Activated effector memory CD4-positive, alpha-beta T cell treated with anti-CD3 and anti-CD28 coated beads, Interleukin-2, amount 50 U/mL, for 16 hours (primary cell): ENCODE data around the gene ERGIC1.

Experiments used
- DNase-seq: peaks from one replicate; pipeline ENCODE4 v3.0.0-alpha.2; 2020

ERGIC1 gene

DNA sequence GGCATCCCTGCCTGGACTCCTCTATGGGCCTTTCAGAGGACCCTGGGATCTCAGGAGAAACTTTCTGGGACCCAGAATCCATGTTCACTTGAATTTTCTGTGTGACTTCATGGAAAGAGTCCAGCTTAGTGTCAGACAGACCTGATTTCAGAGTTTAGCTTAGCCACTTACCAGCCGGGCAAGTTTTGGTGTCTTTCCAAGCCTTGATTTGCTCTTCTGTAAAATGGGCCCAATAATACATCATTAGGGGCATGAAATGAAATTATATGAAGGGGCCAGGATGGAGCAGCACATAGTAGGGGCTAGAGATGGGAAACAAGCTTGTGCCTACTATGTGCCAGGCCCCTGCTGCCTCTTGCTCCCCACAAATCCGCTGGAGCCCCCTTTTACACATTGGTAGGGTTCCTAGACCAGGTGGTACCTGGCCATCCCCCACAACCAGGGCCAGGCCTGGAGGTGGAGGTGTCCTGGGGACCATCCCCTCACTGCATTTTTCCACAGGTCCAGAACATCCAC is 92.0 kb downstream of the ERGIC1 start:
- no peak for DNase-seq

DNA sequence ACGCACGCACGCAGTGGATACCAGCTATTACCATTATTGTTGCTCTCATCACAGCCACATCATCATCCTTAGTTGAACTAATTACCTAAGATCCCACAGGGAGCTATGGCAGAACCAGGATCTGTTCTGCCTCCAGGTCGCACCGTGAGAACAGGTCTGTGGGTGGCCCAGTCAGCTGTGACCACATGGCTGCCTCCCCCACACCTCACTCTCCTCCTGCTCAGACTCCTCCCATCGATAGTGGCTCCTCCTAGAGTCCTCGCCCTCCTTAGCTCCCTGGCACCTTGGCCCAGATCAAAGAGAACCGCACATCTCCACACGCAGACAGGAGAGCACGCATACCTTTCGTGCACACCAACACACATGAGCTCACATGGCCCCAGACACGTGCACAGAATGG is 92.7 kb downstream of the ERGIC1 start:
- no peak for DNase-seq

DNA sequence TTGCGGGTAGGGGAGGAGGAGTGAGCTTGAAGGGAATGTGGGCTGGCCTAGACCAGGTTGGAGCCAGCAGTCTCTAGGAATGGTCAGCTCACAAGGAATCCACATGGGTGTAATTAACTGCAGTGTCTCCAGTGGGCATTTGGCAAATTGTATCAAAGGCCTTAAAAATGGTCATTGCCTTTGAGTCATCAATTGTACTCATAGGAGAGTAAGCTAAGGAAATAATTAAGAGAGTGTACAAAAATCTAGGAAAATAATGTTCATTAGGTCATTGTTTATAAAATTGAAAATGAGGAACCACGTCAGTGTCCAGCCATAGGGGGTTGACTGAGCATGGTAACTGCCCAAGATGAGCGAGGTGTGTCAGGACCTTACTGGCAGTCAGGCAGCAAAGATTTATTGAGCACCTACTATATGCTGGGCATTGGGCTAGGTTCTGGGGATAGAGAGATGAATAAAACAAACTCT is 95.4 kb downstream of the ERGIC1 start:
- DNase-seq, result no peak

DNA sequence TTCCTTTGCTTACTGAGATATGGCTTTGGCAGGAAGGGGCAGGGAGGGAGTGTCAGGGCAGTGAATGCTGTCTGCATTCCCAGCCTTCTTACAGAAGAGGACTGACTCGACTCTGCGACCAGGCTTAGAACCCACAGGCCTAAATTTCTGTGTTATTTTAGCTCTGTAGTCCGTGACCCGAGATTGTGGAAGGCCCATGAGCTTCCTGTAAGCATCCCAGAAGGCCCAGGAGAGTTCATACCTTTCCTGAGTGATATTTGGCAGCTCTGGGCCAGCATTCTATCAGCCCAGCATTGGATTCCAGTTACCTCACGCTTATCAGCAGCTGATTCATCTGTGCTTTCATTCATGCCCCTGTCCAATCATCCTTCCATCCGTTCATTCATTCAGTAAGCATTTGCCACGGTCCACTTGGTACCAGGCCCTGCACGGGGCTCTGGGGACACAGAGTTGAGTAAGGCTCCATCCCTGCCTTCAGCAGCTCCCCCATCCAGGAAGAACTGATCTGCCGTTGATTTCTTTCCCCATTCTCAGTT is 97.0 kb downstream of the ERGIC1 start:
- no peak for DNase-seq

DNA sequence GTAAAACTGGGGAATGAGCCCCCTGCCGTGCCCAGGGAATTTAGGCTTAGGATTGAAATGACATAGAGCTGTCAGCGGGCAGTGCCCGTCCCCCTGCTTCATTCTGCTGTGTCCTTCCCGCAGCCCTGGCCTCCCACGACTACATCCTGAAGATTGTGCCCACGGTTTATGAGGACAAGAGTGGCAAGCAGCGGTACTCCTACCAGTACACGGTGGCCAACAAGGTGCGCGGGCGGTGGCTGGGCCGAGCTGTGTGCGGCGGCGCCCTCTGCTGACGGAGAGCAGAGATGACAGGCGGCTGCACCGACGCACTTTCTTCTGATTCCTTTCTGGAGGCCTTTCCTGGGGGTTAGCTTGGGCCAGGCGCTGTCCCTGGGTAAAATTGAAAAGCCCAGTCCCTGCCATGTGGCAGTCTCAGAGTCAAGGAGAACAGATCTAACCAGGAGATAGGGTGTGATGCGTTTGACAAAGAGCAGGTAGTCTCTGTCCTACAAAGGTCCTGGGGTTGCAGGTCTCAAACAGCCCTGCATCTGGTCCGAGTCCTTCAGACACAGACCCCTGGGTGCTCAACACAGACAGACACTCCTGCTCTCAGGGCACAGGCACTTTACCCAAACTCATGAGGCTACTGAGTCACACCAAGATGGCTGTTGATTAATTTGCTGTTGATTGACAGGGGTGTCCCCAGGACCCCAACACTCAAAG is 98.4 kb downstream of the ERGIC1 start:
- DNase-seq, result peak; percentile 90

DNA sequence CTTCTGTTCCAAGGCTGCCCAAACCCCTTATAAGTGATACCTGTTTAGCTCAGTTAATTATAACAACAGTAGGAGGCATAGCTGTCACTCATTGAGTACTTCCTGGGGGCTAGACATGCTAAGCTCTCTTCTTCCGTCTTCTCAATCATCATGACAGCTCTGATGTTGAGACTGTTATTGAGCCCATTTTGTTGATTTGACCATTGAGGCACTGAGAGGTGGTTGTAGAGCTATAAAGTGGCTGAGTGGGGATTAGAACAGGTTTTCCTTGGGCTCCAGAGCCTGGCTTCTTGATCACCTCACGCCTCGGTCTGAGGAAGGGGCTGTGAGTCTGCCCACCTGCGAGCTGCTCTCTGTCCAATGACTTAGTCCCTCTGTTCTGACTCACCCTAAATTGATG is 99.2 kb downstream of the ERGIC1 start:
- DNase-seq, result no peak

DNA sequence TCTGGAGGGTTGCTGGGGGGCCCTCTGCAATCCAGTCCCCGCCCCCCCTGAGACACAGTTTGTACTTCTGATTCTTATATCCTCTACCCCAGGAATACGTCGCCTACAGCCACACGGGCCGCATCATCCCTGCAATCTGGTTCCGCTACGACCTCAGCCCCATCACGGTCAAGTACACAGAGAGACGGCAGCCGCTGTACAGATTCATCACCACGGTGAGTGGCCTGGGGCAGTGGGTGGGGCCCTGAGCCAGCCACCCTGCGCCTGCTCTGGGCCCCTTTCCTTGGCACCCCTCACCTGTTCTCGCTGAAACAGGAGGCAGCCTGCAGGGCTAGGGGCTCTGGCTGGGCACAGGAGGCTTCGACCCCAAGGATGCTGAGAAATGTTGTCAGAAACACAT is 101.0 kb downstream of the ERGIC1 start:
- DNase-seq, result no peak

DNA sequence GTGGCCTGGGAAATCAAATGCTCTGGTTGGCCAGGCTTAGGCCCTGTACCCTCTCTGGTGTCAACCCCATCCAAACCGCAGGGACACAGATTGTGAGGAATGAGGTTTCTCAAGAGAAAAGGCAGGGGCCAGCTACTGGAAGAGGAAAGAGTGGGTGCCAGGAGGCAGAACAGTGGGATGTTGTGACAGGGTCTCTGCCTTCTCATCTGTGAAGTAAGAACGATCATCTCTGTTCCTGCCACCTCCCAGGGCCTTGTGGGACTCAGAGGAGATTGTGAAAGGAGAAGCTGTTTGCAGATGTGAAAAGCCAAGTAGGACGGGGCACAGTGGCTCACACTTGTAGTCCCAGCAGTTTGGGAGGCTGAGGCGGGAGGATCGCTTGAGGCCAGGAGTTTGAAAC is 102.3 kb downstream of the ERGIC1 start:
- no peak for DNase-seq

DNA sequence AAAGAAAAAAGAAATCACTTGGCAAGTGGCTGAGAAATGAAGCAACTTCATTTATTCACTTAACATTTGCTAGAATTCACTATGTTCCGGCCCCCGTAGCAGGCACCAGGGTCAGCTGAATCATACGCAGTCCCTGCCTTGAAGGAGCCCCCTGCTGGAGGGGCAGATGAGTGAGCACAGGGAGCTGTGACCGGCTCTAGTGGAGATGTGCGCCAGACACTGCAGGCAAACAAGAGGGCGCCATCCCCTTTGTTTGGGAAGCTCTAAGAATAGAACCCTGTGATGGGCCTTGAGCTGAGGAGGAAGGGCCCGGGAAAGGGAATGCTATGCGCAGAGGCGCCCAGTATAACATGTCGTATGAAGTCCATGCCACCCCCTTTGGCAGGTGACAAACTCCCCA is 105.0 kb downstream of the ERGIC1 start:
- DNase-seq, result no peak

DNA sequence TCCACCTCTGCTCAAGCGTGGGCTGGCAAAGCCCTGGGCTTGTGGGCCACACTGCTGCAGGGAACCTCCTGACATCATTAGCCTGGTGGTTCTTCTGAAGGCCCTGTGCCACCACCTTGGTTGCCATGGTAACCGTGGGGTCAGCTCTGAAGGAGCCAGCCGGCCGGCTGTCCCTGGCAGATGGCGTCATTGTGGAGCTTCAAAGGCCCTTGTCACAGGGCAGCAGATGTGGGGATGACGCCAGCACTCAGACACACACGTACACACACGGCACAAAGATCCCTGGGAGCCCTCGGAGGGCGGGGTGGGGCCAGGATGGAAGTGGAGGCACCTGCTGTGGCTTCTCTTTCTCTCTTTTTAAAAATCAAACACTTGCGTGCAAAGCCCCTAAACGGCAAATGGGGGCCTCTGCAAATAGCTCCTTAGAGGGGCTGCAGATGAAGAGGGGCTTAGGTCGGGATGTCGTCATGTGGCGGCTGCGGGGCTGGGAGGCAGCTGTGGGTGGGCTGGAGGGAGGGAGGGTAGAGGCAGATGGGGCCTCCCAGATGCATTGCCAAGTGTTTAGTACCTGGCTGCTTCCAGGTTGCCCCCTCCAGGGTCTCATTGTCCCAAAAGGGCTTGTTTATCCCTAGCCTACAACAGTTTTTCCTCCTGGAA is 105.7 kb downstream of the ERGIC1 start:
- DNase-seq, result no peak

DNA sequence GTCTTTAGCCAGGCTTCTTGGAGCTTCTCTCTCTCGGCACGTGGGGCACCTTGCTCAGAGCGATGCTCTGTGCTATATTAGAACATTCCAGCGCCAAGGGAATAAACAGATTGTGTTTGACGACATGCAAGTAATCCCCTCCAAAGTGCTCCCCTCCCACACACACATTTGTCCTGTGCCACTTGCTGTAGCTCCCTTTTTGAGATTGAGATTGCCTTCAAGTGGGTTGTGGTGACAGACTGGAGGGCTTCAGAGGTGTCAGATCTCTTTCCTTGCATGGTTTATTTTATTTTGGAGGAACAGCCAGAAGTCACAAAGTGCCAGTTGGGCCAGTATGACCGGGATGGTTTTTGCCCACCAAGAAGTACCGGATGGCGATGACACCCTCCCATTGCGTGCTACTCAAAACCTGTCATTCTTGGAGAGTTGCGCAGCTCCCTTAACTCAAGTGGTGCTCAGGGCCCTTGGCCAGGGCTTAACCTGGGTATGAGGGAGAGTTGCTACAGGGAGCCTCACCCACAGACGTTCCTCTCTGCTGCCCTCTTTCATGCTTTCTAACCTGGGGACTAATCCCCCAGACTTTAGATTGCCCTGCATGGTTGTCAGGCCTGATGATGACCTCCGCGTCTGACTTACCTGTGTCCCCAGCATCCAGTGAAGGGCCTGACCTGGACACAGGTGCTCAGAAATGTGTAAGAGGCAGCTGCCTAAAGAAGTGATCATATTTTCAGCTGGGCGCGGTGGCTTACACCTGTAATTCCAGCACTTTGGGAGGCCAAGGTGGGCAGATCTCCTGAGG is 106.4 kb downstream of the ERGIC1 start:
- no peak for DNase-seq

DNA sequence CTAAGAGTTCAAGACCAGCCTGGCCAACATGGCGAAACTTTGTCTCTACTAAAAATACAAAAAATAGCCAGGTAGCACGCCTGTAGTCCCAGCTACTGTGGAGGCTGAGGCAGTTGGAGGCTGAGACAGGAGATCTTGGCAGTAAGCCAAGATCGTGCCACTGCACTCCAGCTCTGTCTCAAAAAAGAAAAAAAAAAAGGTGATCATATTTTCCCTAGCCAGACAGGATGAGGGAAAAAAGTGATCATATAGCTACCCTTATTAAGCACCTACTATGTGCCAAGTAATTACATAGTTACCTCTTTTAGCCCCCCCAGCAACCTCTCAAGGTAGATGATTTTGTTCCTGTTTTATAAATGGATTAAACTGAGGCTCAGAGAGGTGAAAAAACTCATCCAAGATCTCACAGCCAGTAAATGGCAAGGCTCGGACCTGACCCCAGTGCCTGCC is 107.0 kb downstream of the ERGIC1 start:
- DNase-seq, result no peak

DNA sequence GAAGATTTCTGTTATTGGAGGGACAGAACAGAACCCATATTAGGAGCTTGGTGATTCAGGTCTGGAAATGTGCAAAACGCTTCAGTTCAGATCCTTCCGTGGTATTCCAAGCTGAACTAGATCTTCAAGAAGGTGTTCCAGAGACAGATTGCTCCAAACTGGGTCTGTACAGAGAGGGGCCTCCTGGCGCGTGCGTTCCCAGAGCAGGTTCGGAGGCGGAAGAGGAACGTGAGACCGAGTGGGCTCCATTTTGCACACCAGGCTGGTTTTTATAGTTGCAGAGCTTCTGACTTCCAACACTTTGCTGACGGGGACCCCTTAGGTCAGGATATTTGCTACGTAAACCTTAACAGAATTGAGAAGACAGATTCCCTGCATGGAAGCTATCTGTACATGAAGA is 108.5 kb downstream of the ERGIC1 start:
- DNase-seq, result no peak

DNA sequence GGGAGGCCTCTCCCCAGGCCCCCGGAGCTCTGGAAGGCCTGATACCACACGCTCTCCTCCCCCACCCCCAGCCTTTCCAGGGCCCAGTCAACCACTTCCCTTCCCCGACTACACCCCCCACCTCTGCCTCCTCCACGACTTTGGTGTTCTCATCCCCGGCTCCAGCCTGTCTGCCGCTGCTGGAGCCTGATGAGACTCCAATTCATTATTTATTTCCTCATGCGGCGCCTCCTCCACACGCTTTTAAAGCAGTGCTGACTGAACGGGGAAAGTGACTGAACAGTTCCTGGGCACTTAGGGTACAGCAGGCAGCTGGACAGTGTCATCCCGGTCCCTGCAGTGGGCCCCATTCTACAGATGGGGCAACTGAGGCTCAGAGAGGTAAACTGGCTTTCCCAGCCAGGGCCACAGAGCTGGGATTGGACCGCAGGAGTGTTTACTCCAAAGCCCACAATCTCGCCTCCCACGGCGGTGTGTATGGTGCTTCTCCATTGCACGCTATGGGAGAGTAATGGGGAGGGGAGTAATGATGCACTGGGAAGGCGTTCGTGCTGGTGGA is 109.3 kb downstream of the ERGIC1 start:
- DNase-seq, result no peak

DNA sequence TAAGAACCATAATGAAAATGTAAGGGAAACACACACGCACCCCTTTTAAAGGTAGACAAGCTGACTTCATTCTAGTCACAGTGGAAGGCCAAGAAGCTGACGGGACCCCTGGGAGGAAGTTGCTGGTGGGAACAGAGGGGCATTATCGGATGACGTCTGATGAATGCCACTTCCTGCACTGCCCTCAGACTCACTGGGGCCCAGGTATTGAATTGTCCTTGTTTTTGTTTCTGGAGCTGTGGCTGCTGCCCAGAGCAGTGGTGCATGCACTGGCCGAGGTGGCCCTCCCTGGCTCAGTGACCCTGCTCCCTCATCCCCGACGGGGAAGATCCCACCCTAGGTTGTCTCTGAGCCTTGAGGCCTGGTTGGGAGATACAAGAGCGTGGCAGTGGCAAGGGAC is 109.9 kb downstream of the ERGIC1 start:
- no peak for DNase-seq

DNA sequence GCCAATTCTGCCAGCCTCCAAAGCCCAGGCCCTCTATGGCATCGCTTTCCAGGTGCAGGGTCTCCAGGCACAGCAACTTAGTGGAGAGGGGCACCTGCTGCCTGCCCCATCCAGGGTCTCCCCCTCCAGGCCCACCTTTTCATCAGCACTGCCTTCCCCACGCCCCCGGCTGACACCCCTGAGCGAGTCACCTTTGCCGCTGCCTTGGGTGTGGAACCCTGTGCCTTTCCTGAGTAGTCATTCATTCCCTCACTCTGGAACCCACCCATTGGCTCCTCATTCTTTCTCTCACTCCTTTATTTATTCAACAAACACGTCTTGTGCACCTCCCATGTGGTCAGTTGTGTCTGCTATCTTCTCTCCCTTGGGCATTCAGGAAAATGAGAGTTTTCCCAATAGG is 110.7 kb downstream of the ERGIC1 start:
- no peak for DNase-seq

DNA sequence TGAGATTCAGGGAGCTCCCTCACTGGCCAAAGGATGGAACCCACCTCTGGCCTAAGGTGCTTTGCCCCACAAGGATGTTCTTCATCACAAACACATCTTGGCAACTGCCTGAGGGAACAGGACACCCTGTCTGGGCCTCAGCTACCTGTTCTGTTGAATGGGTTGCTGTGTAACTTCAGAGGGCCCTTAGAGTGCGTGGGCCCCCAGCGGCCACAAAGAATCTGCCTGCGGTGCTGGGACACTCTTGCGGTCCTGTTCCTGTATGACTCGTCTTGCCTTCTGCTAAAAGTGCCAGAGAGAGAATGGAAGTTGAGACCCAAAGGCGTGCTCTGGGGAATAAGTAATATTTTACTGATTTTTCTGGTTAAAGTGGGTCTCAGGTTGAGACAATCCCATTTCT is 111.1 kb downstream of the ERGIC1 start:
- no peak for DNase-seq

DNA sequence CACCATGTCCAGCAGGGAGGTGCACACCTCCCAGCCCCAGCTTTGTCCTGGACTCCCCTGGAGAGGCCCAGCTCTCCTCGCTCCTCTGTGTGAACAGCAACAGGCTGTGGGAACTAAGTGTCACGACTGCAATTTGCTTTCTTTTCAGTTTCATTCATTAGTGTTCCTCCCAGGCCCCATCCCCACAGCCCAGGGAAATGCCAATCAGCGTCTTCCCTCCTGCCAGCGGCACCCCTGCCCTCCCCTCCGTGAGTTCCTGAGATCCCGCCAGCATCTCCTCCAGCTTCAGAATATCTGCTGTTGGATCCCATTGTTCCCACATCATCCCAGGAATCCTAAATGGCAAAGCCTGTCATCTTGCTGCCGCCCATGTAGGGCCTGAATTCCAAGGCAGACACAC is 112.1 kb downstream of the ERGIC1 start:
- DNase-seq, result no peak

DNA sequence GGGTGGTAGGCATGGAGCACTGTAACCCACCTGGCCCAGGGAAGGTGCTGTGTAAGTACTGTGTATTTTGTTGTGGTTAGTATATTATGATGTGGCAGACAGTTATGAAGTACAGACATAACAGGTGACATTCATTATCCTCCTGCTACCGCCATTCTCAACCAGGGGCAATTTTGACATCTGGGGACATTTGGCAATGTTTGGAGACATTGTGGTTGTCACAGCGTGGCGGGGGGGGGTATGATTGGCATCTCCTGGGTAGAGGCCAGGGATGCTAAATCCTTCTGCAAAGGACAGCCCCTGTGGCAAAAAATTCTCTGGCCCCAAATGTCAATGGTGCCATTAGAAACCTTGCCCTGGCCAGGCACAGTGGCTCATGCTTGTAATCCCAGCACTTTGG is 115.4 kb downstream of the ERGIC1 start:
- DNase-seq, result no peak

DNA sequence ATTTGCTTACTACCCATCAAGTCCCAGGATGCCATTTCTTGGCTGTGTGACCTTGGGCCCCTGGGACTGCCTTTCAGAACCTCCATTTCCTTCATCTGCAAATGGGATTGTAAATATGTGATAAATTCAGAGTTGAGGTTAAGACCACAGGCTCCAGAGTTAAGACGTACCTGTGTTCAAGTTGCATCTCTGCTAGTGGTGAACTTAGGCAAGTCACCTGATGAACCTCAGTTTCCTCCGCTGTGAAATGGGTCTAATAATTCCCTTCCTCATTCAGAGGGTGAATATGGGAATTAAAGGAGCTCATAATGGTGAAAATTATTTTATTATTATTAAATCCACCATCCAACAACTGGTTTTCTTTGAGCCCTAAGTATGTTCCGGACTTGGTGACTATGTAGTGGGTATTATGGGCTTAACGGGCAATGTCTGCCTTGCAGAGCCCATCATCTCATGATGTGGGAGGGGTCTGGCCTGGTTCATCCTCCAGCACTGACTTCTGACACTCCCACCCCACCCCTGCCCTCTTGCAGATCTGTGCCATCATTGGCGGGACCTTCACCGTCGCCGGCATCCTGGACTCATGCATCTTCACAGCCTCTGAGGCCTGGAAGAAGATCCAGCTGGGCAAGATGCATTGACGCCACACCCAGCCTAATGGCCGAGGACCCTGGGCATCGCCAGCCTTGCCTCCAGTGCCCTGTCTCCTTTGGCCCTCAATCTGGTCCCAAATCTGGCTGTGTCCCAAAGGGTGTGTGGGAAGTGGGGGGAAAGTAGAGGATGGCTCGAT is 116.3 kb downstream of the ERGIC1 start:
- DNase-seq, result no peak

DNA sequence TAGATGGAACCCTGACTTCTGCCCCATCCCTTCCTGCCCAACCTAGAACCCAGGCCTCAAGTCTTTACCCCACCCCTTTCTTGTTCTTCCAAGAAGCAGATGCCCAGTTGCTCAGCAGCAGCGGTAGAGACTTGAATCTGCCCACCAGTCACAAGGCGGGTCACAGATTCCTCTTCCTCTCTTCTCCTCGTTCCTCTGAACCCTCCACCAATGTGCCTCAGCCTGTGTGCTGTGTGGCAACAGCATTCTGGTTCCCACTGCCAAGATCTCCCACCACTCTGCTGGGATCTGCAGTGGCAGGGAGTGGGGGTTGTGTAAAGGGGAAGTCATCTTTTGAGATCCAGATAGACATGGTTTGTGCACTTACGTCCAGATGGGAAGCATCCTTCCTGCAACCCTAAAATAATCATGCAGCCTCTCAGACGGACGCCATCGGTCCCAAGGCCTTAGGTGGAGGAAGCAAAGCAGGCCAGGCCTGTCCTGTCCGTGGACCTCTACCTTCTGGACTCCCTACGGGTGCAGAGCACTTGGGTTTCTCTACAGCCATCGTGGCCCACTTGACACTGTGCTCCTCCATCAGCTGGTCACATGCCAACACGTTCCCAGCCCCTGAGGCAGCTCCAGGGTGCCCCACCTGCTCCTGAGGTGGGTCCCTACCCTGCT is 117.5 kb downstream of the ERGIC1 start:
- no peak for DNase-seq

DNA sequence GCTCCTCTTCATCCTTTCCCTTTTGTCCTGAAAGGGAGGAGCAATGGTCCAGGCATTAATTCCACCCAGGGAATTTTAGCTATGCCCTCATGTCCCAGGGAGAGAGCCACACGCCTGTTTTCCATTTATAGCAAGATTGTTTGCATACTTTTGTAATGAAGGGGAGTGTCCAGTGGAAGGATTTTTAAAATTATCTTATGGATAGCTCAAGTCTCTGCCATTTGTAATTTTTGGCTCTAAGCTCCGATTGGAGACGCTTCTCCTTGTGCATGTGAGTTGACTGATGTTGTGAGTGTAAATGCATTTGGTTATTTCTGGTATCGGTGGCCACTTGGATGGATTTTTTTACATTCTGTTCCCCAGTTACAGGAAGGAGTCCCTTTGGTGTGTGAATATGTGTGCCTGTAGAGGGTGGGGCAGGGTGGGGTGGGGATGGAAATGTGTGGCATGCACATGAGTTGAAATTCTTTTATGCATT is 118.0 kb downstream of the ERGIC1 start:
- DNase-seq, result no peak
